GM19328 (cell line): ENCODE measurements around the gene CARMIL3.
"Not testable (repeated sequence)": the region's sequence is repeated elsewhere in the genome, so short reads cannot be mapped to it uniquely, and the experiment has no call there.

Source experiments
- ATAC-seq: cut with Tn5 transposase; IDR thresholded peaks from one replicate; pipeline ENCODE4 v1.9.1; 2021; ENCODE audit warnings: mild to moderate bottlenecking, moderate library complexity; ENCODE audit not compliant: unreplicated experiment

CARMIL3 gene

DNA sequence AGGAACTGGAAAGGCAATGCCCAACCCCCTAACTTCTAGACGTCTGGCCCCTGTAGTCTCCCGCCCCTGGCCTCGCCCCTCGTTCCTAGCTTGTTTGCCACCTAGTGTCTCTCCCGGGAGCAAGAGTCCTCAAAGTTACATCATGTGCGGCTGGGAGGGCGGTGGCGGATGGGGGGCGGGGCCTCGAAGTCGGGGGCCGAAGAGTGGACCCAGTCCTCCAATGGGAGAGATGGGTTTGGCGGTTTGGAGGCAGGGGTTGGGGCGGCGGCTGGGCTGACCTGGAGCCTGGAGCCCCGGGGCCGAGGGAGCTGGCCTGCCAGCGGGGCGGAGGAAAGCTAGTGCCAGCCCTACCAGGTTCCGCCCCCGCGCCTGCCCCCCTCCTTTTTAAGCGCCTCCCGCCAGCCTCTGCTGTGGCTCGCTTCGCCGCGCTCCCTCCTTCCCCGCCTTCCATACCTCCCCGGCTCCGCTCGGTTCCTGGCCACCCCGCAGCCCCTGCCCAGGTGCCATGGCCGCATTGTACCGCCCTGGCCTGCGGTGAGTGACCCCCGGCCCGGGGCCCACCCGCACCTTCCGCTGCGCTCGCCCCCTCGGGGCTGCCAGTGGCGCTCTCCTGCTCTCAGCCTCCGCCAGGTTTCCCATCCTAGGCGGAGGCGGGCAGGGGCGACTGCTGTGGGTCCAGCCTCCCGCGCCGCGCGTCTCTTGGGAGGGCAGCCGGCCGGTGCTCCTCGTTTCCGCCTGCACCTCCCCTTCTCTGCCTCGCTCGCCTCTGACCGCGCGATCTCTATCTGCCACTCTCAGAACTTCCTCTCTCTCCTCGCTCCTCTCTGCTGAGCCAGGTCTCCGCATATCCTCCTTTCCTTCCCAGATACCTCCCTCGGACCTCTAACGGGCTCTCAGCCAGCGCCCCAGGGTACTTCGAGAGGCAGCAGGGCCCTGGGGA lies 42.4 kb downstream of the CARMIL3 start, which contains the start of gene PCK2:
PCK2 (plus strand) TSS at position 411 of the 940 bp plus-strand sequence; CDS start at position 506, 95 bp downstream.
- no peak for ATAC-seq

DNA sequence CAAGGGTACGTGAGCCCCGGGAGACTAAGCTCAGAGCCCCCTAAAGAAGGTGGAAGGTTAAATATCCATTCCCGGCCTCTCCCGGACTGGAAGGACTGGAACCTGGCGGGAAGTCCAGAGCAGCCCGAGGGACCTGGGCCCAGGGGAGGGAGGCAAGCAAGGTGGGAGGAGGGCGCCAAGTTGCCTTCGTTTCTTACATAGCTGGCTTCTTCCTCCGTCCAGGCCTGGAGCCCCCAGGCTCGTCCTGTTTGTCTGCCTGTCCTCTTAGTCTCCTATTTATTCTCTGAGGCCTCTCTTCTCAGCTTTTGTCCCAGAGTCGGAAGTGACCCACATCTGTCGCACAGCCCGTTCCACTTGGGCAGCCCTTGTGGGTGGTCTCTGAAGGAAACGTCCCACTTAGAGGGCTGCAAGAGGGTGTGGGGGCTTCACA lies 43.0 kb downstream of the CARMIL3 start:
- no peak for ATAC-seq

DNA sequence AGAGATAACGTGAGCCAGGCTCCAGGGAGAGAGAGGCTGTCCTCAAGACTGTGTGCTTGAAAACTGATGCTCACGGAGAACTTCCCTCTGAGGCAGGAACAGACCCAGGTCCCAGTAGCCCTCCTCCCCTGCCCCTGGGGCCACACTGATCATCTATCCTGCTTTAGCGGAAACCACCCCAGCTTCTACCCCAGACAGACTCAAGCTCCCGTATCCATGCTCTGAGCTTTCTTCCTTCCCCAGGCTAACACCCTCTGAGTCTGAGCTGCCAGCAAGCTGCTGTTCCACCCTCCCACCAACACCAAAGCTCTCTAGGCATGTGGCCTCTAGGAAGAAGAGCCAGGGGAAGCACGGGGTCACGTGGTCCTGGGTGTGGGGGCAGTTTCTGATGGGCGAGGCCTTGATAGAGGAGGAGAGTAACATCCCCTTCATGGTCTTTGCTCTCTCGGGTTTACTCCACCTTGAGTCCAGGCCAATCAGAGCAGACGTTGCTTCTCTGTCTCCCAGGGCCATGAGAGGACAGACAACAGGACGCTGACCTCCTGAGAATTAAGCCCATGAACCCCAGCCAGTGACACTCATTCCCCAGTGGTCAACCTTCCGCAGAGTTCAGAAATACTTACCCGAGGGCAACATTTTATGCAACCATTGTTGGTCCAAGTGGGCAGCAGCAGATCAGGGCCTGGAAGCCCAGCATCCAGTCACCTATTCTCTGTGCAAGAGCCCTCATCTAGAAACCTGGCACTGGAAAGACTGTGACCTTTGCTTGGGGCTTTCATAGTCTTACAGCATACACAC lies 43.7 kb downstream of the CARMIL3 start:
- ATAC-seq: peak; percentile 68

DNA sequence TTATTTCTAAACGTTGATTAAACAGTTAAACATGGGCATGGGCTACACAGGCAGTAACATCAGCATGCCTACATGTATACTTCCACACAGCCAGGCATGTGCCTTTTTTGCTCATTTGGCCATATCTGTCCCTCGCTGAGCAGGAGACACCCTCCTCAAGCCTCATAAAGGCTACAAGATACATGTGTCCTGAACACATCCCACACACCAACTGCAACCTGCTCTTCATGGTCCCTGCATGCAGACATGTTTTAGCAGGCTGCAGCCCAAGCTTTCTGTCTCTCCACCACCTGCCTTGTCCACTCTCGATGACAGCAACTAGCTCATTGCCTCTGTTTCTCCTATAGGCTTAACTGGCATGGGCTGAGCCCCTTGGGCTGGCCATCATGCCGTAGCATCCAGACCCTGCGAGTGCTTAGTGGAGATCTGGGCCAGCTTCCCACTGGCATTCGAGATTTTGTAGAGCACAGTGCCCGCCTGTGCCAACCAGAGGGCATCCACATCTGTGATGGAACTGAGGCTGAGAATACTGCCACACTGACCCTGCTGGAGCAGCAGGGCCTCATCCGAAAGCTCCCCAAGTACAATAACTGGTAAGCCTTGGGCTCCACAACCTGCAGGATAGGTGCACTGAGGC lies 44.9 kb downstream of the CARMIL3 start:
- no peak for ATAC-seq

DNA sequence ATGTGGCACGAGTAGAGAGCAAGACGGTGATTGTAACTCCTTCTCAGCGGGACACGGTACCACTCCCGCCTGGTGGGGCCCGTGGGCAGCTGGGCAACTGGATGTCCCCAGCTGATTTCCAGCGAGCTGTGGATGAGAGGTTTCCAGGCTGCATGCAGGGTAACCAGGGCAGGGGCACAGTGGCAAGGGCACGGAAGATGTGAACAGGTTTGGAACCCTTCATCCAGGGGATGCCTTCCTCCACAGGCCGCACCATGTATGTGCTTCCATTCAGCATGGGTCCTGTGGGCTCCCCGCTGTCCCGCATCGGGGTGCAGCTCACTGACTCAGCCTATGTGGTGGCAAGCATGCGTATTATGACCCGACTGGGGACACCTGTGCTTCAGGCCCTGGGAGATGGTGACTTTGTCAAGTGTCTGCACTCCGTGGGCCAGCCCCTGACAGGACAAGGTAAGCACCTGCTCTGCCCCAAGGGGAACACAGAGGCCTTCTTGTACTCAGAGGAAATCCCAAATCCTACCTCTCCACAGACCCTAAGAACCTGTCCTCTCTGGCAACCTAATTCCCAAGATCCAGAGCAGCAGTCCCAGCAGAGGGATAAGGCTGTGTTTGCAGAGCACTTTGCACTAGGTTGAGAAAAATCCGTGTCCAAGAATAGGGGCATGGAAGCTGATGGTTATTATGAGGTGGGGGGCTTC lies 46.6 kb downstream of the CARMIL3 start:
- no peak for ATAC-seq

DNA sequence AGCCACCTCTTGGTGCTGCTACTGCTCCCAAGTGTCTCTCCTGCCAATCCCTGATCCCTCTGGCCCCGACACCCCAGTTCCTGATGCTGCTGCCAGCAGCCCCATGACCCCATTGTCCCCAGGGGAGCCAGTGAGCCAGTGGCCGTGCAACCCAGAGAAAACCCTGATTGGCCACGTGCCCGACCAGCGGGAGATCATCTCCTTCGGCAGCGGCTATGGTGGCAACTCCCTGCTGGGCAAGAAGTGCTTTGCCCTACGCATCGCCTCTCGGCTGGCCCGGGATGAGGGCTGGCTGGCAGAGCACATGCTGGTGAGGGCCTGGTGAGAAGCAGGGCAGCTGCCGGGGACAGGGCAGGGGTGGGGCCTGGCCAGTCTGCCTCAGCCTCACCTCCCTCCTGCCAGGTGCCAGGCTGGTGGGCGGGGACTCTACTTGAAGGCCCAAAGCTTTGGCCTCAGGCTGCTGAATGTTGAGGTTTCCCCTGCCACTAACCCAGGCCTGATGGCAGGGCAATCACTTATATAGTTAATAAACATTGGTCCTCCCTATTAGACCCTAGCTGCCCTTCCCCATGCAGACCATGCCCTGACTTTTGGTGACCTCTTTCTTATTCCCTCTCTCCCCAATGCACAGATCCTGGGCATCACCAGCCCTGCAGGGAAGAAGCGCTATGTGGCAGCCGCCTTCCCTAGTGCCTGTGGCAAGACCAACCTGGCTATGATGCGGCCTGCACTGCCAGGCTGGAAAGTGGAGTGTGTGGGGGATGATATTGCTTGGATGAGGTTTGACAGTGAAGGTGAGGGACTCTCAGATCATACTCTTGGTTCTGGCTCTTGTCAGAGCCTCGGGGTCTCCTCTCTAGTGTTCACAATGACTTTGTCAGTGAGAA lies 47.4 kb downstream of the CARMIL3 start:
- ATAC-seq: no peak

DNA sequence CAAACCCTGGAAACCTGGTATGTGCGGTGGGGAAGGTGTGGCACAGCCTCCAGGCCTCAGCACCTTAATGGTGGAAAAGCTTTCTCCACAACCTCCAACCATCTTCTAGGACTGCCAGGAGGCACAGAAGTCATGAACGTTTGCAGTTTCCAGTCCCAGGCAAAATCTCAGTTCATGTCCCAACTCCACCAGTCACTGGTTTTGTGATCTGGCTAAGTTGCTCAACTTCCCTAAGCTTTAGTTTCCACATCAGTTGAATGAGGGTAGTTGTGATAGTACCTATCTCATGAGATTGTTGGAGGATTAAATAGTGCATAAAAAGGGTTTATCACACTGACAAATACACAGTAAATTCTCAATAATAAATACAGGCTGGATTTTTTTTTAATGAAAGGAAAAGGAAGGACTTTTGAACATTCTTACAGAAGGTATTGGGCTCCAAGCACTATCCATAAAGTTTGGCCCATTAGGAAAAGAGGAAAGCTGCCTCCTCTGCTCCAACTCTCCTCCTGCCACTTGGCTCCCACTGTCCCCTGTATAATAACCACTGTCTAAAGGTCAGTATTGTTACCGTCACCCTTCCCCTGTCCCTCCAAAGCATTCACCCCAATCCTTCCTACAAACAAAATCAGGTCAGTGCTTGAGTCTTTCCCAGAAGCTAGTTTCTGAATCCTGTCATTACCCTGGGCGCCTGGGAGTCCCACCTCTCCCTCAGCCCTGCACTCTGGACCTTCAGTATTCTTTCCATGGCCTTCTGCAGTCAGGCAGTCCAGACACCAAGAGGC lies 48.6 kb downstream of the CARMIL3 start:
- ATAC-seq: no peak

DNA sequence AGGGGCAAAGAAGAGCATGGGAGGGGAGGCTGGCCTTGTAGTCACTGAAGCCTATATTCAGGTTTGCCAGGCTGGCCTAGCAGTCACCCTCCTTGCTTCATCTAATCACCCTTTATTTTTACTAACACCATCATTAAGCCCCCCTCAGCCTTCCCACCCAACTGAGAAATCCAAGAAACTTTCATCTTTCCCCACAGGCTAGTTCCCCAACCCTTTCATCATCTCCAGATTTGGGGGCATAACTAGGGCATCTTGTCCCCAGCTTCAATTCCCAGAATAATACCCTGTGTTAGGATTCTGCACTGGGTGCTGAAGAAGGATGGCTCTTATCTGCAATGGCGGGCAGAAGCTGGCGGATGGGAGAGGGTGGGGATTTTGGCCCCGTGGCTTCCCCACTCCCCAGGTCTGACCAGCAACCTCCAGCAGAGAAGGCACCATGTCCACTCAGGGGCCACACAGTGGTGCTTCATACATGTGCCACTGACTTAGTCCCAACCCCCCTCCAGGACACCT lies 49.2 kb downstream of the CARMIL3 start:
- ATAC-seq: no peak

DNA sequence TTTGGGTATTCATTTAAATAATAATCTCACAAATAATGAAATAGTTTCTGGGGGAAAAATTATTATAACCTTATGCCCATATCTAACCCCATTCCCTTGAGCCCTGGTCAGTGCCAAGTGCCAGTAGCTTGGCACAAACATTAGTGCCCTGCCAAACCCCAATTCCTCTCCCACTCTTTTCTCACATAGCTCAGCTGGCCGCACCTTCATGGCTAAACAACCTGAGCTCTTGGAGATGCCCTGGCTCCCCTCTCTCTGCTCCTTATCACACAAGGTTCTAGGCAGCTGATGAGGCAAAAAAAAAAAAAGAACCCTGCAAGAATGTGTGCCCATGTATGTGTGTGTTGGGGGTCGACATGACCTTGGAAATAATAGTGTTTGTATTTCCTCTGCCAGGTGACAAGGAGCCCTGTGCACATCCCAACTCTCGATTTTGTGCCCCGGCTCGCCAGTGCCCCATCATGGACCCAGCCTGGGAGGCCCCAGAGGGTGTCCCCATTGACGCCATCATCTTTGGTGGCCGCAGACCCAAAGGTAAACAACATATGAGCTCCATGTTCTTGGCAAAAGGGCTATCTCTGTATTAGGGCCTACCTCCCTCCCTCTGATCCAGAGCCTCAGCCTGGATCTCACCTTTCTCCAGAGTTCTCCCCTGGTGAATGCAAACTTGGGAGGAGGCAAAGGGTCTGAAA lies 50.7 kb downstream of the CARMIL3 start:
- no peak for ATAC-seq

DNA sequence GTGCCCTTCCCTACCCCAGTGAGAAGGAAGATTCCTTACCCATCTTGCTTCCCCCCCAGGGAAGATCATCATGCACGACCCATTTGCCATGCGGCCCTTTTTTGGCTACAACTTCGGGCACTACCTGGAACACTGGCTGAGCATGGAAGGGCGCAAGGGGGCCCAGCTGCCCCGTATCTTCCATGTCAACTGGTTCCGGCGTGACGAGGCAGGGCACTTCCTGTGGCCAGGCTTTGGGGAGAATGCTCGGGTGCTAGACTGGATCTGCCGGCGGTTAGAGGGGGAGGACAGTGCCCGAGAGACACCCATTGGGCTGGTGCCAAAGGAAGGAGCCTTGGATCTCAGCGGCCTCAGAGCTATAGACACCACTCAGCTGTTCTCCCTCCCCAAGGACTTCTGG lies 51.6 kb downstream of the CARMIL3 start:
- ATAC-seq: no peak

DNA sequence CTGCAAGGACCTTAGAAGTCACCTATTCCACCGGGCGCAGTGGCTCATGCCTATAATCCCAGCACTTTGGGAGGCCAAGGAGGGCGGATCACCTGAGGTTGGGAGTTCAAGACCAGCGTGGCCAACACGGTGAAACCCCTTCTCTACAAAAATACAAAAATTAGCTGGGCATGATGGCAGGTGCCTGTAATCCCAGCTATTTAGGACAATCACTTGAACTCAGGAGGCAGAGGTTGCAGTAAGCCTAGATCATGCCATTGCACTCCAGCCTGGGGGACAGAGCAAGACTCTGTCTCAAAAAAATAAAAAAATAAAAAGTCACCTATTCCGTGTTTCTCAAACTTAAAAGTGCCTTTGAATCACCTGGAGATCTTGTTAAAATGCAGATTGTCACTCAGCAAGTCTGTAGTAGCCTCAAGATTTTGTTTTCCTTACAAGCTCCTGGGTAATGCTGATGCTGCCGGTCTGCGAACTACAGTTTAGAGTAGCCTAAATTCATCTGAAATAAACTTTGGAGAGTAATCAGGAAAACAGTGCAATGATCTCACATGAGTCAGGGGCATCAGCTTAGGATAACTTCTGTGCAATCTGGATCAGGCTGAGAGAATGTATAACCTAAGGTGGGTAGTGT lies 53.9 kb downstream of the CARMIL3 start:
- ATAC-seq: not testable (repeated sequence)

DNA sequence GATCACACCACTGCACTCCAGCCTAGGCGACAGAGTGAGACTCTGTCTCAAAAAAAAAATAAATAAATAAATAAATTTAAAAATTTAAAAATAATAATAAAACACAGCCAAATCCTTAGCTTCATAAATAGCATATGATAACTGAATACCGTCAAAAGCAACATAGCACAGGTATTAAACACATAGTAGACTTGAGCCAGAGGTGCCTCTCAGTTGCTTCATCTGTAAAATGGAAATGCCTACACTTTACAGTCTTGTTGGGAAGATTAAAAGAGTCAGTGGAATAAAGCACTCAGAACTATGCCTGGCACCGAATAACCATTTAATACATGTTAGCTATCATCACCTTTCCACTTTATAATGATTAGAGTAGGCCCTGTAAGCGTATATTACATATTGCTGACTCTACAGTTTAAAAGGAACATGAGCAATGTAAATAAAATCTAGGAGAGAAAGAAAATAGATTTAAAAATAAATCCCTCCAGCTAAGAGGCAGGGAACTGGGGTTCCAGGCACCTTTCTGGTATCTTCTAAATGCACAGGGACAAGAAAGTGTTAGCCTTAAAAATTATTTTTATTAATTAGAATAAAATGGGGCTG lies 55.0 kb downstream of the CARMIL3 start:
- no peak for ATAC-seq

DNA sequence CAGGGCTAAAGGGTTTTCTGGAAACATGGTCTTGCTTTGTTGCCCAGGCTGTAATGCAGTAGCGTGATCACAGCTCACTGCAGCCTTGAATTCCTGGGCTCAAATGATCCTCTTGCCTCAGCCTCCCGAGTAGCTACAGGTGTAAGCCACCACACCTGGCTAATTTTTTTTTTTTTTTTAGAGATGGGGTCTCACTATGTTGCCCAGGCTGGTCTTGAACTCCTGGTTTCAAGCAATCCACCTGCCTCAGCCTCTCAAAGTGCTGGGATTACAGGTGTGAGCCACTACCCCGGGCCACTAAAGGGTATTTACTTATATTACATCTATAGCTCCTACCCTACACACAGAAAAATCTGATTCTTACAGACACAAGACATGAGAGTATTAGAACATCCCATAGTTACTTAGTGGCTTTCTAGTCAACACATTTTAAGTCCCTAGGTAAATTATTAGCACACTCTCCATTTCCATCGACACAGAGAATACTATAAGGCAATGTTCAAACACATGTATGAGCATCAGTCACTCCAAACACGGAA lies 56.6 kb downstream of the CARMIL3 start:
- peak; percentile 33 for ATAC-seq

DNA sequence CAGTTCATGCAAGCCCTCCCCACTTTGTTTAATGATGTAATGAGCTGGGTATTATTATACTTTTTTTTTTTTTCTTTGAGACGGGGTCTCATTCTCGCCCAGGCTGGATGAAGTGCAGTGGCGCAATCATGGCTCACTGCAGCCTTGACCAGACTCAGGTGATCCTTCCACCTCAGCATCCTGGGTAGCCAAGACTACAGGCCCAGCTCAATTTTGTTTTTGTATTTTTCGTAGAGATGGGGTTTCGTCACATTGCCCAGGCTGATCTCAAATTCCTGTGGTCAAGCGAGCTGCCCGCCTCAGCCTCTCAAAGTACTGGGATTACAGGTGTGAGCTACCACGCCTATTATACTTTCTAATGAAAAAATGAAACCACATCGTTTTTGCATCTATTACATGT lies 58.3 kb downstream of the CARMIL3 start:
- no peak for ATAC-seq

DNA sequence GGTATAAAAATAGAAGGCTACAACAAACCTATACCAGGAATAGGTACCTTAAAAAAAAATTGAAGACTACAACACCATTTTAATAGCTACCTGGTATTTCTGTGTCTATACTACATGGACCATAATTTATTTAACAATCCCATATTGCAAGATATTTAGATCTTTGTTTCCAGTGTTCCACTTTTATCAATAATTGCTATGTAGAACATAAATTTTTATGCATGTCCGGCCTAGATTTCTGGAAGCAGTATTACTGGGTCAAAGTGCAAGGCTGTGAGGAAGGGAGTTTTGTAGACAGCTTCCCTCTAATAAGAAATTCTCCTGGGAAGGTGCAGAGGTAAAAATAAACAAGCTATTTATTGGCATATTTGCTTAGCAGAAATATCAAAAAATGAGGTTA lies 58.7 kb downstream of the CARMIL3 start:
- no peak for ATAC-seq

DNA sequence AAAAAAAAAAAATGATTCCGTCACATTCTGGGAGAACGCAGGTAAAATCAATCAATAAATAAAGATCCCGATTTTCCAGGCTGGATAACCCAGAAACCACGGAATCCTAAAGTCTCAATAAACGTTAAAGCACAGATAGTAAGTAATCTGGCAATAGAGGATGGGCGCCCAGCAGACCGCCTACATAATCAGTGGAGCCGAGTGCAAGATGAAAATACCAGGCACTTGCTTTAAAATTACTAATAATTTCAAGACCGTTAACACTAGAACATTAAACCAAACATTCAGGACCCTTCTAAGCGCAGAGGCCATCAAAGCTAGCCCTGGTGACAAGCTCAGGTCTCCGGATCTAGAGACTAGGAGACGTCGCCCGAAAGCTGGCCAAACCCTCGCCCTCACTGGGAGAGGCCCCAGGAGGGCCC lies 61.6 kb downstream of the CARMIL3 start:
- ATAC-seq: no peak
